Measurements from ENCODE around the gene COL4A6.

Gene COL4A6

DNA sequence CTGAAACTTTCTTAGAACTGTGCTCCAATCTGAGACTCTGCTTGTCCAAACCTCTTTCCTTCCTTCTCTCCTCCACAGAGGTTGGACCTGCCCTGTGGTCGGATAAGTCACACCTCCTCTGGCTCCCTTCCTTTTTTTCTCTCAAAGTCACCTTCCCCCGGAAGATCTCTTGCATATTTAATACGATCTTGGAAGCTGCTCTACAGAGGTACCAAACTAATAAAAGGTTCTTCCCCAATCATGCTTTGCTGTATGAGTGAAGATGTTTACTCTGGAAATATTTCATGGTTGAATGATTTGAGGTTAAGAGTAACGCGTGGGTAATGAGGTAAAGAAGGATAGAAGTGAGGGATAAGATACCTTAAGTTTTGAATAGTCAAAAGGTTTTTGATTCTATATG lies 180.7 kb downstream of the COL4A6 start:
- Histone ChIP-seq H3K9me3 (ENCODE audit: low read length) (no peaks in the 10 kb centered on the region), H3F3A (ENCODE audit: insufficient read depth, low read length) (no peaks in the 10 kb centered on the region), H3K4me3 (ENCODE audit: low read depth, low read length, poor library complexity, severe bottlenecking) (no peak overlapping the region), H3K9me2 (ENCODE audit: low read depth, low read length) (no peaks in the 10 kb centered on the region), H3K4me1 (ENCODE audit: insufficient read depth, low read length, severe bottlenecking) (no peaks in the 10 kb centered on the region), H3K36me3 (ENCODE audit: insufficient read depth, low read length) (no peaks in the 10 kb centered on the region), H3K27me3 (ENCODE audit: insufficient read depth, low read length) (no peaks in the 10 kb centered on the region), H3K79me2 (ENCODE audit: insufficient read depth, low read length) (no peaks in the 10 kb centered on the region), H3K27ac (ENCODE audit: low read depth, low read length, poor library complexity, severe bottlenecking) (no peak overlapping the region), H3K9ac (ENCODE audit: low read length) (no peak overlapping the region), H2AFZ (ENCODE audit: low read length) (no peak overlapping the region), H4K20me1 (ENCODE audit: insufficient read depth, low read length) (no peaks in the 10 kb centered on the region), H3K4me2 (ENCODE audit: low read length) (no peak overlapping the region)
- TF ChIP-seq EZH2 (IDR thresholded peaks at IDR 0.05; ENCODE audit: borderline replicate concordance, low read length): no peak
- TF ChIP-seq, protein P1, sequence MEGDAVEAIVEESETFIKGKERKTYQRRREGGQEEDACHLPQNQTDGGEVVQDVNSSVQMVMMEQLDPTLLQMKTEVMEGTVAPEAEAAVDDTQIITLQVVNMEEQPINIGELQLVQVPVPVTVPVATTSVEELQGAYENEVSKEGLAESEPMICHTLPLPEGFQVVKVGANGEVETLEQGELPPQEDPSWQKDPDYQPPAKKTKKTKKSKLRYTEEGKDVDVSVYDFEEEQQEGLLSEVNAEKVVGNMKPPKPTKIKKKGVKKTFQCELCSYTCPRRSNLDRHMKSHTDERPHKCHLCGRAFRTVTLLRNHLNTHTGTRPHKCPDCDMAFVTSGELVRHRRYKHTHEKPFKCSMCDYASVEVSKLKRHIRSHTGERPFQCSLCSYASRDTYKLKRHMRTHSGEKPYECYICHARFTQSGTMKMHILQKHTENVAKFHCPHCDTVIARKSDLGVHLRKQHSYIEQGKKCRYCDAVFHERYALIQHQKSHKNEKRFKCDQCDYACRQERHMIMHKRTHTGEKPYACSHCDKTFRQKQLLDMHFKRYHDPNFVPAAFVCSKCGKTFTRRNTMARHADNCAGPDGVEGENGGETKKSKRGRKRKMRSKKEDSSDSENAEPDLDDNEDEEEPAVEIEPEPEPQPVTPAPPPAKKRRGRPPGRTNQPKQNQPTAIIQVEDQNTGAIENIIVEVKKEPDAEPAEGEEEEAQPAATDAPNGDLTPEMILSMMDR (IDR thresholded peaks at IDR 0.05; ENCODE audit: low read length): no peak

DNA sequence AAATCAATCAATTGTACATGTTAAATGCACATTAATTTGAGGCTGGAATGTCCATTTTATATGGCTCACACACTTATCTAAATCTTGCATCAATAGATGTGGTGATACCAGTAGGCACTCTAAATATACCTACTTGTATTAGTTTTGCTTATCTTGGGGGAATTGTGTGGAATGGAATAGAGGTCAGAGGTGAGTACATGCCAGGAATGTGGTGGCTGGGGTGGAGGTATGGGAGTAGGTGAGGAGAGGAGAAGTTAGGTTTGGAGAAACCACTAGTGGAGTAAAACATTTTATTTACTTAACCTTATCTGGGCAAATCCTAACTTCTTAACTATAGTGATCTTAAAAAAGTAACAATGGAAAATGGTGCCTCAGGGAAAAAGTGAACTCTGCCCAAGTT lies 183.6 kb downstream of the COL4A6 start:
- Histone ChIP-seq H3K36me3 (ENCODE audit: insufficient read depth, low read length) (no peaks in the 10 kb centered on the region), H3K9me2 (ENCODE audit: low read depth, low read length) (no peaks in the 10 kb centered on the region), H3K9me3 (ENCODE audit: low read length) (no peaks in the 10 kb centered on the region), H3K27me3 (ENCODE audit: insufficient read depth, low read length) (no peaks in the 10 kb centered on the region), H3K4me2 (ENCODE audit: low read length) (no peak overlapping the region), H4K20me1 (ENCODE audit: insufficient read depth, low read length) (no peaks in the 10 kb centered on the region), H3F3A (ENCODE audit: insufficient read depth, low read length) (no peaks in the 10 kb centered on the region), H2AFZ (ENCODE audit: low read length) (no peak overlapping the region), H3K4me1 (ENCODE audit: insufficient read depth, low read length, severe bottlenecking) (no peaks in the 10 kb centered on the region), H3K9ac (ENCODE audit: low read length) (no peak overlapping the region), H3K27ac (ENCODE audit: low read depth, low read length, poor library complexity, severe bottlenecking) (no peak overlapping the region), H3K79me2 (ENCODE audit: insufficient read depth, low read length) (no peaks in the 10 kb centered on the region), H3K4me3 (ENCODE audit: low read depth, low read length, poor library complexity, severe bottlenecking) (no peak overlapping the region)
- TF ChIP-seq EZH2 (IDR thresholded peaks at IDR 0.05; ENCODE audit: borderline replicate concordance, low read length): no peak
- TF ChIP-seq, protein P1 (IDR thresholded peaks at IDR 0.05; ENCODE audit: low read length): no peak

DNA sequence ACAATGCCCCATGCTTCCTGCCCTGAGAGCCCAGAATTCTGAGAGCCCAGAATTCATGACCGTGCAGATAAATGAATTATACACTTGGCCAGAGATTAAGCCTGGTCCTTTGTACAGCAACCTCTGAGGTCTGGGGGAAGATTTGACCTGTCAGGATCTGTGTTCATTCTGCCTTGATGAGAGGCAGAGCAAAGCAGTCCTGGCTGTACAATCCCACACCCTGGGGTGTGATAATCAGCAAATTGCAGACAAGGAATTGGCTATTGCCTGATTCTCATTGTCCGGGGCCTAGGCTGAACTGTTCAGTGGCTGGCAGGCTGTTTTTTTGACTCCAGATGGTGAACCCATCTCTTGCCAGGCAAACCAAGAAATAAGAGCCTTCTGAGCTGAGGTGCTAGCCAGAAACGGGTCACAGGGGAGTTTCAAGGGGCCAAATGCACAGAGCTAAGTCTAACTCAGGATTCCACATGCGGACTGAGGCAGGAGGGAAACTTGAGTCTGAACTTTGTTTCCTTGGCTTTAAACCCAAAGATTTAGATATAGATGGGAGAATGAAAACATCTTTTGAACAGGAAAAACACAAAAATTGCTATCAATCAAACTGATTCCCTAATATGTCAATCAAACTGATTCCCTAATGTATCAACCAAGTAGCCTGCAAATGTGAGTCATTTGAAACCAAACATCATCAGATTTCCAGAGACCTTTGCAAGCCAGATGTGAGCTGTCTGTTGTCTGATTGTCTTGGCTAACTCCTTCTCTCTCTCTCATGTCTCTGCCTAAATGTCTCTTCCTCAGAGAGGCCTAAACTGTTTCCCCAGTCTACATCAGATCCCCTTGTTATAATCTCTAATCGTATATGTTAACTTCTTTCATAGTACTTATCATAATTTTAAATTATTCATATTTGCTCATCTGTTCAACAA lies 187.3 kb downstream of the COL4A6 start:
- H3K4me1 ChIP-seq (ENCODE audit: insufficient read depth, low read length, severe bottlenecking): no peaks in the 10 kb centered on the region
- H3K27me3 ChIP-seq (ENCODE audit: insufficient read depth, low read length): no peaks in the 10 kb centered on the region

More for the DNA sequence above, 187.3 kb downstream of the COL4A6 start:
- no peak overlapping the region for H3K4me3 ChIP-seq (ENCODE audit: low read depth, low read length, poor library complexity, severe bottlenecking)
- TF ChIP-seq, protein P1 (IDR thresholded peaks at IDR 0.05; ENCODE audit: low read length): no peak
- TF ChIP-seq EZH2 (IDR thresholded peaks at IDR 0.05; ENCODE audit: borderline replicate concordance, low read length): no peak
- no peak overlapping the region for H3K27ac ChIP-seq (ENCODE audit: low read depth, low read length, poor library complexity, severe bottlenecking)
- no peaks in the 10 kb centered on the region for H3K79me2 ChIP-seq (ENCODE audit: insufficient read depth, low read length)
- no peaks in the 10 kb centered on the region for H4K20me1 ChIP-seq (ENCODE audit: insufficient read depth, low read length)
- H3K9ac ChIP-seq (ENCODE audit: low read length): no peak overlapping the region
- no peaks in the 10 kb centered on the region for H3K9me3 ChIP-seq (ENCODE audit: low read length)
- no peak overlapping the region for H2AFZ ChIP-seq (ENCODE audit: low read length)
- H3K4me2 ChIP-seq (ENCODE audit: low read length): no peak overlapping the region
- no peaks in the 10 kb centered on the region for H3K36me3 ChIP-seq (ENCODE audit: insufficient read depth, low read length)
- no peaks in the 10 kb centered on the region for H3K9me2 ChIP-seq (ENCODE audit: low read depth, low read length)
- no peaks in the 10 kb centered on the region for H3F3A ChIP-seq (ENCODE audit: insufficient read depth, low read length)

Measured in OCI-LY1 (cell line).